Glutamatergic neuron (in vitro differentiated cells): Measurements from ENCODE around the gene PLXNA1. TPM values are rescaled to one million over a fixed set of nuclear protein-coding genes. Genes with fewer than 3 reads are reported as not detected.

ENCODE experiments used
- DNase-seq: peaks from one replicate; pipeline ENCODE4 v3.0.0; 2022
- H3K27ac Mint-ChIP-seq: one replicate; pipeline ENCODE4 v1.8.0; 2020; ENCODE audit warnings: mild to moderate bottlenecking, mixed read lengths, inconsistent platforms; ENCODE audit not compliant: unreplicated experiment
- H3K27me3 Mint-ChIP-seq: one replicate; pipeline ENCODE4 v1.8.0; 2020; ENCODE audit warnings: mild to moderate bottlenecking, moderate library complexity, mixed read lengths, inconsistent platforms; ENCODE audit not compliant: unreplicated experiment
- H3K36me3 Mint-ChIP-seq: one replicate; pipeline ENCODE4 v1.8.0; 2020; ENCODE audit warnings: mild to moderate bottlenecking, mixed read lengths, inconsistent platforms; ENCODE audit not compliant: unreplicated experiment
- H3K4me1 Mint-ChIP-seq: one replicate; pipeline ENCODE4 v1.8.0; 2020; ENCODE audit warnings: mild to moderate bottlenecking, low read depth, mixed read lengths, inconsistent platforms; ENCODE audit not compliant: unreplicated experiment
- H3K4me3 Mint-ChIP-seq: one replicate; pipeline ENCODE4 v1.8.0; 2020; ENCODE audit warnings: mild to moderate bottlenecking, mixed read lengths, inconsistent platforms; ENCODE audit not compliant: unreplicated experiment
- H3K9me3 Mint-ChIP-seq: one replicate; pipeline ENCODE4 v1.8.0; 2020; ENCODE audit warnings: mild to moderate bottlenecking, moderate library complexity, mixed read lengths, inconsistent platforms; ENCODE audit not compliant: unreplicated experiment
- total RNA-seq: library from RNA; stranded (reverse); fragmentation: NEBNext Ultra II Directional; extraction: Animal tissue kit (Norgen Biotek cat#: 25700); gene quantifications from one replicate; pipeline ENCODE4 v1.2.1, GENCODE V29; 2021; ENCODE audit not compliant: unreplicated experiment
- TF ChIP-seq, protein P1 (sequence below): fragments of 200-600 bp; sonication (generic); IDR thresholded peaks from one replicate; pipeline ENCODE4 v1.5.0; 2021; ENCODE audit not compliant: partially characterized antibody, unreplicated experiment

PLXNA1 gene
- total RNA-seq, 1 donor from 2014 or later: 110 TPM

DNA sequence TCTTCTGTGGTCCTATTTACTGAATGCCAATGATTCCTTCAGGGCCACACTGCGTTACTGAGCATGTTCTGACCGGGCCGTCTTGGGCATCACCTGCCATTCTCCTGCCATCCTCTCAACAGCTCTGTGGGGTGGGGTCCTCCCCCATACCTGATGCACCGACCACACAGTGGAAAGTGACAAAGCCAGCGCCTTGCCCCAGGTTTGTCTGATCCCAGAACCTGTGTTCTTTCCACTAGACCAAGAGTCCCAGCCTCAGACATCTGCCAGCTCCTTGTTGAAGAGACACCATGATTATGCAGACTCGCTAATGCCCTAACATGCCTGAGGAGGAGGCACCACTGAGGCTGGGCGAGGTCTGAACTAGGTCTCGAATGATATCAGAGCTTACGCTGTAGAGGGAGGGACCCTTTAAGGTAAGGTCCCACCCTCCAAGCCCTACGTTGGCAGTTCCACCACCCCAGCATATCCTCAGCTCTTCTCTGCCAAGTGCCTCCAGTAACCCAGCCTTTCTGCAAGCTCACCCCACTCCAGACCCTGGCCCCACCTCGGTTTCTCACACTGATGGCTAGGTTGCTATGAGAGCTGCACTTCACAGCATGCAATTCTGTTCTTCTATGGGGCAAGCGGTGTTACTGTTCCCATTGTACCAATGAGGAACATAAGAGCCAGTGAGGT lies 29.8 kb upstream of the PLXNA1 start:
- no peak overlapping the region for H3K4me3 Mint-ChIP-seq
- H3K36me3 Mint-ChIP-seq: no peaks in the 10 kb centered on the region
- TF ChIP-seq, protein P1, sequence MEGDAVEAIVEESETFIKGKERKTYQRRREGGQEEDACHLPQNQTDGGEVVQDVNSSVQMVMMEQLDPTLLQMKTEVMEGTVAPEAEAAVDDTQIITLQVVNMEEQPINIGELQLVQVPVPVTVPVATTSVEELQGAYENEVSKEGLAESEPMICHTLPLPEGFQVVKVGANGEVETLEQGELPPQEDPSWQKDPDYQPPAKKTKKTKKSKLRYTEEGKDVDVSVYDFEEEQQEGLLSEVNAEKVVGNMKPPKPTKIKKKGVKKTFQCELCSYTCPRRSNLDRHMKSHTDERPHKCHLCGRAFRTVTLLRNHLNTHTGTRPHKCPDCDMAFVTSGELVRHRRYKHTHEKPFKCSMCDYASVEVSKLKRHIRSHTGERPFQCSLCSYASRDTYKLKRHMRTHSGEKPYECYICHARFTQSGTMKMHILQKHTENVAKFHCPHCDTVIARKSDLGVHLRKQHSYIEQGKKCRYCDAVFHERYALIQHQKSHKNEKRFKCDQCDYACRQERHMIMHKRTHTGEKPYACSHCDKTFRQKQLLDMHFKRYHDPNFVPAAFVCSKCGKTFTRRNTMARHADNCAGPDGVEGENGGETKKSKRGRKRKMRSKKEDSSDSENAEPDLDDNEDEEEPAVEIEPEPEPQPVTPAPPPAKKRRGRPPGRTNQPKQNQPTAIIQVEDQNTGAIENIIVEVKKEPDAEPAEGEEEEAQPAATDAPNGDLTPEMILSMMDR: no peak
- peaks cover 2% of the 10 kb centered on the region for H3K4me1 Mint-ChIP-seq
- H3K9me3 Mint-ChIP-seq: peaks cover 5% of the 10 kb centered on the region
- peaks cover 6% of the 10 kb centered on the region for H3K27me3 Mint-ChIP-seq
- no peak overlapping the region for H3K27ac Mint-ChIP-seq
- peak; percentile 4 for DNase-seq

DNA sequence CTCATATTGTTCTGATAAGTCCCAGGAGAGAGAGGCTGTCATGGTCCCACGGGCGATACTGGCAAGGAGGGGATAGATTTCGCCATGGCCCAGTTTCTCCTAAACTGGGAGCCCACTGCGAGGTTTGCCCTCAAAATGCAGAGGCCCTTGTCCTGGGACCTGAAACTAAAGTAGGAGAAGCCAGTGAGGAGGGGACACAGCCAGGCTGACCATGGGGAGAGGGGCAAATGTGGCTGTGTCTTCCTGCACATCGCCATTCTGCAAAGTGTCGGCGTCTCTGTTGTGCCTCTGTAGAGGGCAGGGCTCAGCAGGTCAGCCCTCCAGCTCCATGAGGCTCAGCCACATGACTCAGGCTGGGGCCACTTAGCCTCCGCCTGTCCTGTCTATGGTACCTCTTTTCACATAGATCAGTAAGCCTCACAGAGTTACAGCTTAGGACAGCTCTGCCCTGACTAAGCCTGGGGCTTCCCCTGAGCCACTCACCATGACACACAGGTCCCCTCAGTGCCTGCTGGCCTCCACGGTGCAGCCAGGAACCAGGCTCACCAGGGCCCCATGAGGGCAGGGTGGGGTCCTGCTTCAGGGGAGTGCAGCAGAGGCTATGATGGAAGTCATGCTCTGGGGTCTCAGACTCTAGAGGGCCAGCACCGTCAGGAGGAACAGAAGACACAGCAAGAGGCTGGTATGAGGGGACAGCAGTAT lies 28.6 kb upstream of the PLXNA1 start:
- H3K4me1 Mint-ChIP-seq: peaks cover 6% of the 10 kb centered on the region
- H3K27me3 Mint-ChIP-seq: peaks cover 8% of the 10 kb centered on the region
- no peaks in the 10 kb centered on the region for H3K36me3 Mint-ChIP-seq
- H3K4me3 Mint-ChIP-seq: no peak overlapping the region
- H3K9me3 Mint-ChIP-seq: peaks cover 6% of the 10 kb centered on the region
- TF ChIP-seq, protein P1: no peak
- no peak overlapping the region for H3K27ac Mint-ChIP-seq
- DNase-seq: peak; percentile 9

DNA sequence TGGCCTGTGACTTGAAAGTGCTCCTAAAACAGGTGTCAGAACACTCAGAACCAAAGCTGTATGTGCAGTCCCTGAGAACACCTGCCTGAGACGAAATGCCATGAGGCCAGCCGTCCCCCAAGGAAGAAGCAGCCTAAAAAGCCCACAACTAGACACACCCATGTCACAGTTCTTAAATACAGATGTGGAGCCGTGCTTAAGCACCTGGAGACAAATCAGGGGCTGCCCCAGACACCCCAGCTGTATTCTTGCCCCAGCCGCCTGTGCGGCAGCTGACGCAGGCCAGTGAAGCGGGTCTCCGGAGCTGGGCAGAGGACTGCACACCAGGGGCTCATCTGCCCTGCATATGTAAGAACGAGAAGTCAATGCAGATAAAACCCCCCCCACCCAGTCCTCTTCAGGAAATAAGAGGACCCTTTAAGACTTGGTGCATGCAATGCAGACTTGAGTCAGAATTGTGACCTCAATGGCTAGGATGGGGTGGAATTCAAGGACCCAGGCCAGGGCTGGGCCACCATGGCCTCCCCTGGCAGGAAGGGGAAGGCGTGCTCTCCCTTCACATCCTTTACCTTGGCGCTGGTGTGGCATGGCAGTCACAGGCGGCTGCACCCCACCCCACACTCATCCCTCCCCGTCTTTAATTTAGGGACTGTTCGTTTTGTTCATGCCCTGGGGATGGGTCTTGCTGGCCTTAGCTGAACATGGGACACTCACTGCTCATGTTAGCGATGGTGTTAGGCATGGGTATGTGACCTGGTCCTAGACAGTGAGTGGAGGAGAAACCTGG lies 27.7 kb upstream of the PLXNA1 start:
- Mint-ChIP-seq H3K27me3 (peaks cover 8% of the 10 kb centered on the region), H3K4me1 (peaks cover 6% of the 10 kb centered on the region), H3K9me3 (peaks cover 6% of the 10 kb centered on the region), H3K36me3 (no peaks in the 10 kb centered on the region), H3K4me3 (no peak overlapping the region), H3K27ac (no peak overlapping the region)
- peak; percentile 11 for DNase-seq
- TF ChIP-seq, protein P1: no peak

DNA sequence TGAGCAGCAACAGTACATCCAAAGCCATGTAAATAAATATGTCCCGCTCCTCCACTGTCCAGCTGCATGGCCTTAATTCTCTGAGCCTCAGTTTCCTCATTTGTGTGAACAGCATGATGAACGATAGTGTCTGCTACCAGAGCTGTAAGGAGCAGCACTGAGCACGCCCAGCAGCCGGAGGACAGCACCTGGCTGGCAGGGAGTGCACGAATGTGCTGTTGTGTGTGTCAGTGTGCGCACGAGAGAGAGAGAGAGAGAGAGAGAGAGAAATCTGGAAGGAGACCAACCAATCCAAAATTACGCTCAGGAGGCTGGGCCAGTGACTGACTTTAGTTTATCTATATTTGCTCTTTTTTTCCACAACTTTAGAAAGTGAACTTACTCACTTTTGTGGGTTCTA lies 26.6 kb upstream of the PLXNA1 start:
- Mint-ChIP-seq H3K27me3 (peaks cover 11% of the 10 kb centered on the region), H3K4me1 (peaks cover 13% of the 10 kb centered on the region), H3K9me3 (peaks cover 6% of the 10 kb centered on the region), H3K4me3 (no peak overlapping the region), H3K36me3 (no peaks in the 10 kb centered on the region), H3K27ac (no peak overlapping the region)
- TF ChIP-seq, protein P1: no peak
- peak; percentile 3 for DNase-seq
